ENCODE results near the gene TBC1D5.

Gene TBC1D5

GRCh38 chr3:17304969-17305368 is 437.5 kb downstream of the TBC1D5 start:
- no peak for DNase-seq (ENCODE audit: low read depth in 2 of 2)

GRCh38 chr3:17302774-17303173 is 439.7 kb downstream of the TBC1D5 start:
- DNase-seq (ENCODE audit: low read depth in 2 of 2), result no peak

GRCh38 chr3:17302170-17302569 is 440.3 kb downstream of the TBC1D5 start:
- DNase-seq (ENCODE audit: low read depth in 2 of 2), result no peak

GRCh38 chr3:17301271-17301670 is 441.2 kb downstream of the TBC1D5 start:
- no peak for DNase-seq (ENCODE audit: low read depth in 2 of 2)

- DNase-seq (ENCODE audit: low read depth in 2 of 2), result no peak
Measured at GRCh38 chr3:17300441-17300840, 442.0 kb downstream of the TBC1D5 start.

- DNase-seq (ENCODE audit: low read depth in 2 of 2), result no peak
Measured at GRCh38 chr3:17298038-17298437, 444.4 kb downstream of the TBC1D5 start.

- DNase-seq (ENCODE audit: low read depth in 2 of 2), result no peak
Measured at GRCh38 chr3:17292556-17292955, 449.9 kb downstream of the TBC1D5 start.

GRCh38 chr3:17290894-17291293 is 451.5 kb downstream of the TBC1D5 start:
- DNase-seq (ENCODE audit: low read depth in 2 of 2), result no peak

GRCh38 chr3:17288839-17289399 is 453.5 kb downstream of the TBC1D5 start:
- DNase-seq (ENCODE audit: low read depth in 2 of 2), result no peak

GRCh38 chr3:17287006-17287689 is 455.3 kb downstream of the TBC1D5 start:
- no peak for DNase-seq (ENCODE audit: low read depth in 2 of 2)

GRCh38 chr3:17278006-17278405 is 464.4 kb downstream of the TBC1D5 start:
- DNase-seq (ENCODE audit: low read depth in 2 of 2), result no peak

GRCh38 chr3:17266846-17267245 is 475.6 kb downstream of the TBC1D5 start:
- no peak for DNase-seq (ENCODE audit: low read depth in 2 of 2)

- DNase-seq (ENCODE audit: low read depth in 2 of 2), result no peak
Measured at GRCh38 chr3:17261627-17262369, 480.6 kb downstream of the TBC1D5 start.

GRCh38 chr3:17260257-17260656 is 482.2 kb downstream of the TBC1D5 start:
- DNase-seq (ENCODE audit: low read depth in 2 of 2), result no peak

- no peak for DNase-seq (ENCODE audit: low read depth in 2 of 2)
Measured at GRCh38 chr3:17259685-17260084, 482.7 kb downstream of the TBC1D5 start.

GRCh38 chr3:17258823-17259436 is 483.5 kb downstream of the TBC1D5 start:
- DNase-seq (ENCODE audit: low read depth in 2 of 2), result no peak

- no peak for DNase-seq (ENCODE audit: low read depth in 2 of 2)
Measured at GRCh38 chr3:17257269-17257668, 485.2 kb downstream of the TBC1D5 start.

GRCh38 chr3:17243621-17244020 is 498.8 kb downstream of the TBC1D5 start:
- DNase-seq (ENCODE audit: low read depth in 2 of 2), result no peak

GRCh38 chr3:17239417-17239816 is 503.0 kb downstream of the TBC1D5 start:
- no peak for DNase-seq (ENCODE audit: low read depth in 2 of 2)

- DNase-seq (ENCODE audit: low read depth in 2 of 2), result no peak
Measured at GRCh38 chr3:17238023-17238422, 504.4 kb downstream of the TBC1D5 start.

GRCh38 chr3:17235310-17235709 is 507.1 kb downstream of the TBC1D5 start:
- DNase-seq (ENCODE audit: low read depth in 2 of 2), result no peak

- no peak for DNase-seq (ENCODE audit: low read depth in 2 of 2)
Measured at GRCh38 chr3:17234382-17234781, 508.0 kb downstream of the TBC1D5 start.

GRCh38 chr3:17233398-17233800 is 509.0 kb downstream of the TBC1D5 start:
- DNase-seq (ENCODE audit: low read depth in 2 of 2), result no peak
